D721Med (cell line): ENCODE measurements around the gene CHN1.

Source experiments
- DNase-seq: peaks from one replicate; pipeline ENCODE4 v3.0.0; 2011; ENCODE audit warnings: low spot score; ENCODE audit not compliant: insufficient read length
- FAIRE-seq: peaks from 2 replicates; lab custom pipeline; 2011; peaks lifted over from hg19 to GRCh38; lab: Jason Lieb, UNC
- CTCF ChIP-seq: IDR thresholded peaks from 2 replicates; pipeline ENCODE4 v1.5.1; 2012; ENCODE audit warnings: mild to moderate bottlenecking, control low read depth; ENCODE audit not compliant: insufficient read depth; ENCODE audit errors: missing control alignments

The CHN1 gene

GRCh38 chr2:174967691-174968260 is 37.4 kb downstream of the CHN1 start:
- FAIRE-seq (no peak), DNase-seq (no peak)
- no peak for TF ChIP-seq CTCF

GRCh38 chr2:174967086-174967485 is 38.1 kb downstream of the CHN1 start:
- no peak for DNase-seq
- no peak for TF ChIP-seq CTCF

GRCh38 chr2:174965992-174966744 is 39.0 kb downstream of the CHN1 start:
- no peak for FAIRE-seq
- DNase-seq, result no peak

More at GRCh38 chr2:174967086-174967485, 38.1 kb downstream of the CHN1 start:
- no peak for FAIRE-seq

GRCh38 chr2:174965551-174965950 is 39.6 kb downstream of the CHN1 start:
- DNase-seq, result no peak
- FAIRE-seq, result no peak
- TF ChIP-seq CTCF, result no peak

More at GRCh38 chr2:174965992-174966744, 39.0 kb downstream of the CHN1 start:
- no peak for TF ChIP-seq CTCF

- FAIRE-seq (no peak), DNase-seq (no peak)
- TF ChIP-seq CTCF, result no peak
Measured at GRCh38 chr2:174964404-174964803, 40.8 kb downstream of the CHN1 start.

GRCh38 chr2:174963437-174964400 is 41.5 kb downstream of the CHN1 start:
- DNase-seq (no peak), FAIRE-seq (no peak)
- no peak for TF ChIP-seq CTCF
